Inflammatory macrophage treated with lipopolysaccharide for 1 hour (primary cell): ENCODE data around the gene LAMTOR1.

Experiments used
- DNase-seq, 2 donors: peaks; one replicate each; pipeline ENCODE4 v3.0.0-alpha.2; 2020 to 2022

The LAMTOR1 gene

GRCh38 chr11:72116019-72116755, 13.1 kb upstream of the LAMTOR1 start:
- DNase-seq, result no peak

DNA sequence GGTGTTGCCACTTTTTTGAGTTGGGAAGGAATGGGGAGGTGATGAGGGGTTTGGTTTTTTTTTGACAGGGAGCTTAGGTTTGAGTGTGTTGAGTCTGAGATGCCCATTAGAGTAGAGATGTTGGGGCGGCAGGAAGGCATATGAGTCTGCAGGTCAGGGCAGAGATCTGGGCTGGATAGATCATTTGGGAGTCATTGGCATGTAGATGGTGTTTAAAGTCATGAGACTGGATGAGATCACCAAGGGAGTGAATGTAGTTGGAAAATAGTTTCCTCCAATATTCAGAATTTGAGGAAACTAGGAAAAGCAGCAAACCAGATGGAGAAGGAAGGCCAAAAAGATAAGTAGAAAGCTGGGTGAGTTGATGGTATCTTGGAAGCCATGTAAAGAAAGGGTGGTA, 11.5 kb upstream of the LAMTOR1 start:
- DNase-seq, result no peak

GRCh38 chr11:72112978-72113808, 10.1 kb upstream of the LAMTOR1 start:
- DNase-seq, result no peak

GRCh38 chr11:72112143-72112977, 9.3 kb upstream of the LAMTOR1 start, which contains the start of gene ANAPC15:
ANAPC15 (minus strand) TSS chr11:72112695; CDS start chr11:72111276, 1,419 bp downstream.
- DNase-seq, result peak; percentile 100

GRCh38 chr11:72111300-72112142, 8.4 kb upstream of the LAMTOR1 start:
- no peak for DNase-seq

GRCh38 chr11:72105888-72106287, 2.8 kb upstream of the LAMTOR1 start, which contains the start of gene TOMT:
TOMT (plus strand) TSS chr11:72105924; CDS start chr11:72105952, 28 bp downstream.
- no peak for DNase-seq

DNA sequence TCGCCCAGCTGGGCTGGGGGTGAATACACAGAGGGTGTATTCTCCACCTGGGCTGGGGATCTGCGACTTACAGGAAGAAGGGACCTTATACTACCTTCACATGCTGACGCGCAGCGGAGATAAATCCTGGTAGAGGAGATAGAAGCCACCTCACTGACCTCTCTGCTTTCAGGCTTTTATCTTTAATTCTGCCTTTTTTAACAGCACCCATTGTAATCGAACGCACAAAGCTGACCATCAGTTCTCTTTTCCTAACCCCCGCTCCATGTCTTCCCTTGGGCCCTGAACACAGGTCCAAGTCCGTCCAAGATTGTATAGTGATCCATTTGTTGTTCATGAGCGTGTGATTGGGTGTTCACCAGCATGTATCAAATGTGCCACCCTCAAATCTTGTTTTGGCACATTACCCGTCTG, 664 bp upstream of the LAMTOR1 start:
- DNase-seq, result no peak

- no peak for DNase-seq
Measured at GRCh38 chr11:72102631-72102945, 509 bp downstream of the LAMTOR1 start.

DNA sequence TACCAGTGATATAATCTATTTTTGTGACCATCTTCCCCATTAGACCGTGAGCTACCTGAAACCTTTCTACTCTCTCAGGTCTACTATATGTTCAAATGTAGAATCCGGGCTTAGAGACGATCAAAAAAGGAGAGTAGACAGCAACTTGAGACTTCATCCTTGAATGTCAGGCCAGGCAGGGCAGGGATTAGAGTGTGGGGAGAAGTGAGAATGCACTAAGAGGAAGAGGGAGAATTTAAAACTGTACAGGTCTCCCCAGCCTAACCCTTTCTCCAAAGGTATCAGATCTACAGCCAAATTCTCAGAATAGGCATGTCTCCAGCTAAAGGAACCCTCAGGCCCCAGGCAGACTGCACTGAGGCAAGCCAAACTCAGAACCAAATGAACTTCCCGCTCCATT, 935 bp downstream of the LAMTOR1 start:
- DNase-seq, result no peak

DNA sequence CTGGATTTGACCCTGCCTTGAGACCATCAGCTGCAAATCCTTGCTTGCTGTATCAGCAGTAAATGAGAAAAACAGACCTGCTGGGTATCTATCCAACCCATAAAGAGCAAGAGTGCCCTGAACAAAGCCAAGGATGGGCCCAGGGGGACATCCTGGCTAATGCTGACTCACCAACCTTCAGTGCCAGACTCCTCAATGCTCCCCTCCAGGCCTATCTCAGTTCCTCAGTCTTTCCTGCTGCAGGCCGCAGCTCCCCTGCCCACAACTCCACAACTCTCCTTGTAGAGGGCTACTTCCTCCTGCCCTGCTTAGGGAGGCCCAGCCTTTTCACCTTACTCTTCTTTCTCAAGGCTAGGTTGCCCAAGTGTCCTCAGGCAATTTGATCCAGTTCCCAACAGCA, 2.6 kb downstream of the LAMTOR1 start:
- DNase-seq, result peak in 1 of 2 donors; percentile 48

- no peak for DNase-seq
Measured at GRCh38 chr11:72100009-72100408, 3.1 kb downstream of the LAMTOR1 start.

- no peak for DNase-seq
Measured at GRCh38 chr11:72098741-72099140, 4.4 kb downstream of the LAMTOR1 start.

DNA sequence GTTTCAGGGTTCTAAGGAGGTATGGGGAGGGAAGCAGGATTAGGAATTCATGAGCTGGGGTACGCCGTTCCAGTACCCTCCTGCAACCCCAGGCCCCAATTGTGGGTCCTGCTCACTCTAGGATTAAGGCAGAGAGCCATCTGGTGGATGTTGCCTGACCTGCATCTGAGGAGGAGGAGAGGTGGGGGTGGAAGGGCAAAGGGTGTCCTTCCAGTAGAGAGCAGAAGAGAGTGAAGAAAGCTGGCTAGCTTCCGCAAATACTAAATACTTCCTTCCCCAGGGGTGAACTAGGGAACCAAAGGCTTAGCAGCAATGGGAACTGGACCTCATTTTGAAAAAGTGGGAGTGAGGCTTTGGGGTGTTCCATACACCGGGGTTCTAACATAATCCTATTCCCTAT, 11.8 kb downstream of the LAMTOR1 start:
- DNase-seq, result peak; percentile 82 to 90

- DNase-seq, result no peak
Measured at GRCh38 chr11:72088076-72088808, 14.9 kb downstream of the LAMTOR1 start.

DNA sequence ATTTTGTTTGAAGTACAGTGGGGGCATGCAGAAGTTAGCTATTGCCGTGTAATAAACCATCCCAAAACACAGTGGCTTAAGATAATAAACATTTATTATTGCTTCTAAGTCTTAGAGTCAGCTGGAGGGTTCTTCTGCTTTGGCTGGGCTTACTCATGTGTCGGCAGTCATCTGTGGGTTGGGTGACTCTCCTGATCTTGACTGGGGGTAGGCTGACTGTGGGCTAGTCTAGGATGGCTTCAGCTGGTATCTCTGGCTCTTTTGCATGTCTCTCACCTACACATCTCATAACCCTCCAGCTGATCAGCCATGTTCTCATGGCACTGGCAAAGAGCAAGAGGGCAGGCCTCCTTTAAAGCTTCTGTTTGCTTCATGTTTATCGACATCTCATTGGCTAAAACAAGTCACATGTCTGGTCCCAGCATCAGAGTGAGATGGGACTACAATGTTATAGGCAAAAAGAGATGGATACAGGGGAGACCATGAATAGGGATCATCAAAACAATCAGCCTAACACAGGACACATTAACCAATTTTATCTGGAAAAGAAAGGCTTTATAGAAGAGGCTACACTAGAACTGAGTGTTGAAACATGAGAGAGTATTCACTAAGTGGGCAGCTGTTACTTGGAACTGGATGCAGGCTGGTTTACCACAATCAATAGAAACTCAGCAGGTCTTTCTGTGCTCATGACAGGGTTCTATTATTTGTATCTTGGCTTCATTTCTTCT, 17.3 kb downstream of the LAMTOR1 start:
- no peak for DNase-seq

DNA sequence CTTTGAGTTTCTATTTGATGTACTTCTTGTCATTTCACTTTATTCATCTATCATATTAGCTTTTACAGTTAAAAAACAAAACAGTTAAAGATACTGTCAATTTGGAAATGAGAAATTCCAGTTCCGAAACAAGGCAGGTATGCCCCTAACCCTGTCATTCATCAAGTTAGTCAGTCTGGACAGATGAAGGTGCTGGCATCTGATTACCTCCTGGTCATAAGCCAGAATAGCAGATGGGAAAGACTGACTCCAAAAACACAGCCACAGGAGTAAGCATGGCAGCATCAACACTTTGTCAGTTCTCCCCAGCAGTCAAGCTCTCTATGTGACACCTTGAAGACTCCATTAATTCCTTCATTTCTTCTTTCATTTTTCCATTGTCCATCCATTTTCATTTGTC, 18.1 kb downstream of the LAMTOR1 start:
- no peak for DNase-seq

DNA sequence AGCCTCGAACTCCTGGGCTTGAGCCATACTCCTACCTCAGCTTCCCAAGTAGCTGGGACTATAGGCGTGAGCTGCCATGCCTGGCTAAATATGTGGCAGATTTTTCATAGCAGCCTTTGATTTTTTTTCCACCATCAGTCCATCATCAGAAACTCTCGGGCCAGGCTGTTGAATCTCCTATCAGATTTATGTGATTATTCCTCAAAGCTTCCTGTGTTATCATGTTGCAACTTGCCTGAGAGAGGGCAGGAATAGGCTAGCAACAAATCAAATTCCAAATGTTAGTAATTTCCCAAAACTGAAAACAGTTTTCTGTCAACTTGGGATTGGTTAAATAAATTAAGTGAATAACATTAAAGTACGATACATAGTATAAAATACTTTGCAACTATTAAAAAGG, 19.0 kb downstream of the LAMTOR1 start:
- DNase-seq, result no peak

DNA sequence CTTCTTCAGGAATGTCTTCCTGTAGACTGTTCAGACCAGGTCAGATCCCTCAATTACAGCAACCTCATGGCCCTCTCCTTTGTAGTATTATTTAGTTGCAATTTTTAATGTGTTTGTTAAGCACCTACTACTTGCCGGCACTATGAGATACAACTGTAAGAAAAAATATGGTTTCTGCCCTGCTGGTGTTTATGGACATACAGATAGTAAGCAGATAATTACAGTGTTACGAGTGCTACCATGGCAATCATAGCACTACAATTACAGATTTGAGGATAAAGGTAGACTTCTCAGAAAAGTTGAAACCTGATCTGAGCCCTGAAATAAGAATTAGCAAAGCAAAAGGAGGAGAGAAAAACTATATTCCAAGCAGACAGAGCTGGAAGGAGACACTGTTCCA, 19.7 kb downstream of the LAMTOR1 start:
- no peak for DNase-seq

GRCh38 chr11:72081821-72082453, 21.2 kb downstream of the LAMTOR1 start:
- no peak for DNase-seq

- DNase-seq, result no peak
Measured at GRCh38 chr11:72081184-72081644, 21.9 kb downstream of the LAMTOR1 start.
